ENCODE results near the gene CNNM2. TPM values are rescaled to one million over a fixed set of nuclear protein-coding genes. Genes with fewer than 3 reads are reported as not detected.

CNNM2 gene
- total RNA-seq, 4 donors from 2014 or later = 15.2 to 19.2 (median 15.9) TPM

GRCh38 chr10:103055105-103055504 is 137.0 kb downstream of the CNNM2 start:
- no peaks in the 10 kb centered on the region for H3K9me3 ChIP-seq
- TF ChIP-seq POLR2A (IDR thresholded peaks at IDR 0.05) = no peak
- no peak for DNase-seq
- intact Hi-C loops (cut with DNase I) = no loop called here
- 59 to 61% methylated on average over 4 of the region's 4 CpGs for WGBS, 2 donors
- no peaks in the 10 kb centered on the region for H3K36me3 ChIP-seq
- peaks cover 0 to 4% of the 10 kb centered on the region in 2 donors for H3K4me1 ChIP-seq
- no peak overlapping the region for H3K27ac ChIP-seq
- H3K4me3 ChIP-seq (replicated peaks in 1 of 3) = no peak overlapping the region
- H3K27me3 ChIP-seq = no peaks in the 10 kb centered on the region

- WGBS, 2 donors = 78 to 83% methylated on average over 3 of the region's 3 CpGs
- H3K4me1 ChIP-seq = peaks cover 0 to 4% of the 10 kb centered on the region in 2 donors
- H3K9me3 ChIP-seq = no peaks in the 10 kb centered on the region
- intact Hi-C loops (cut with DNase I) = no loop called here
- no peaks in the 10 kb centered on the region for H3K36me3 ChIP-seq
- no peaks in the 10 kb centered on the region for H3K27me3 ChIP-seq
- no peak overlapping the region for H3K27ac ChIP-seq
- no peak for TF ChIP-seq CTCF (IDR thresholded peaks at IDR 0.05)
- no peak for TF ChIP-seq POLR2A (IDR thresholded peaks at IDR 0.05)
- DNase-seq = no peak
- no peak overlapping the region for H3K4me3 ChIP-seq (replicated peaks in 1 of 3)
Observed at GRCh38 chr10:103058034-103058433, 139.9 kb downstream of the CNNM2 start.

GRCh38 chr10:103060575-103060974 is 142.5 kb downstream of the CNNM2 start:
- intact Hi-C loops (cut with DNase I) = no loop called here
- WGBS, 2 donors = 79 to 81% methylated on average over 2 of the region's 2 CpGs

GRCh38 chr10:103062854-103063590 is 144.9 kb downstream of the CNNM2 start:
- Histone ChIP-seq H3K4me1 (no peaks in the 10 kb centered on the region), H3K27ac (no peak overlapping the region), H3K9me3 (no peaks in the 10 kb centered on the region), H3K36me3 (no peaks in the 10 kb centered on the region), H3K27me3 (no peaks in the 10 kb centered on the region), H3K4me3 (replicated peaks in 1 of 3) (no peak overlapping the region)
- WGBS, 2 donors = 76 to 81% methylated on average over 15 of the region's 15 CpGs
- intact Hi-C loops (cut with DNase I) = no loop called here
- DNase-seq = peak in 1 of 2 donors; percentile 19
- TF ChIP-seq CTCF (IDR thresholded peaks at IDR 0.05) (peak in 1 of 6 experiments; percentile 15), POLR2A (IDR thresholded peaks at IDR 0.05) (no peak)

More at GRCh38 chr10:103060575-103060974, 142.5 kb downstream of the CNNM2 start:
- TF ChIP-seq CTCF (IDR thresholded peaks at IDR 0.05) (no peak), POLR2A (IDR thresholded peaks at IDR 0.05) (no peak)
- Histone ChIP-seq H3K9me3 (no peaks in the 10 kb centered on the region), H3K4me3 (replicated peaks in 1 of 3) (no peak overlapping the region), H3K4me1 (no peaks in the 10 kb centered on the region), H3K27me3 (no peaks in the 10 kb centered on the region), H3K36me3 (no peaks in the 10 kb centered on the region), H3K27ac (no peak overlapping the region)
- DNase-seq = no peak

GRCh38 chr10:103064956-103065355 is 146.9 kb downstream of the CNNM2 start:
- intact Hi-C loops (cut with DNase I) = loop anchor here (5.0 kb wide), 1 partner anchor 338 kb away; no protein-coding TSS in a partner anchor
- H3K4me3 ChIP-seq (replicated peaks in 1 of 3) = no peak overlapping the region
- 96% methylated on average over 4 of the region's 4 CpGs for WGBS, 2 donors
- no peak for TF ChIP-seq CTCF (IDR thresholded peaks at IDR 0.05)
- TF ChIP-seq POLR2A (IDR thresholded peaks at IDR 0.05) = no peak
- H3K27ac ChIP-seq = no peak overlapping the region
- no peaks in the 10 kb centered on the region for H3K9me3 ChIP-seq
- H3K36me3 ChIP-seq = no peaks in the 10 kb centered on the region
- no peak for DNase-seq
- no peaks in the 10 kb centered on the region for H3K4me1 ChIP-seq
- no peaks in the 10 kb centered on the region for H3K27me3 ChIP-seq
